22Rv1 (cell line): ENCODE measurements around the gene RNF121.

ENCODE experiments used
- CTCF ChIP-seq: fragments of 450-650 bp; IDR thresholded peaks from 2 replicates; pipeline ENCODE4 v1.5.1; 2017; ENCODE audit warnings: mild to moderate bottlenecking
- ZFX ChIP-seq: fragments of 450-650 bp; IDR thresholded peaks from 2 replicates; pipeline ENCODE4 v1.6.1; 2017; ENCODE audit warnings: antibody characterized with exemption, borderline replicate concordance

GRCh38 chr11:71998061-71998460 lies 69.2 kb downstream of the RNF121 start:
- TF ChIP-seq CTCF (no peak), ZFX (no peak)
